BLaER1 (cell line): ENCODE results near the gene SPOCK1.

Source experiments
- H3K27ac ChIP-seq: shearing (Covaris generic); formaldehyde crosslinking; 2 replicates; pipeline ENCODE4 v1.8.1; 2022
- H3K27me3 ChIP-seq: shearing (Covaris generic); formaldehyde crosslinking; 2 replicates; pipeline ENCODE4 v1.8.1; 2022
- H3K36me3 ChIP-seq: shearing (Covaris generic); formaldehyde crosslinking; 2 replicates; pipeline ENCODE4 v1.8.1; 2022
- H3K4me1 ChIP-seq: shearing (Covaris generic); formaldehyde crosslinking; 2 replicates; pipeline ENCODE4 v1.8.1; 2022
- H3K4me2 ChIP-seq: shearing (Covaris generic); formaldehyde crosslinking; 2 replicates; pipeline ENCODE4 v1.8.1; 2022
- H3K4me3 ChIP-seq: shearing (Covaris generic); formaldehyde crosslinking; 2 replicates; pipeline ENCODE4 v1.8.1; 2022
- H3K9ac ChIP-seq: shearing (Covaris generic); formaldehyde crosslinking; 2 replicates; pipeline ENCODE4 v1.8.1; 2022
- H3K9me3 ChIP-seq: shearing (Covaris generic); formaldehyde crosslinking; 2 replicates; pipeline ENCODE4 v1.8.1; 2022
- H4K20me1 ChIP-seq: shearing (Covaris generic); formaldehyde crosslinking; 2 replicates; pipeline ENCODE4 v1.8.1; 2022
- Cebpa-rat ChIP-seq: shearing (Covaris generic); IDR thresholded peaks from 2 replicates; pipeline ENCODE4 v1.8.1; 2022

The SPOCK1 gene

DNA sequence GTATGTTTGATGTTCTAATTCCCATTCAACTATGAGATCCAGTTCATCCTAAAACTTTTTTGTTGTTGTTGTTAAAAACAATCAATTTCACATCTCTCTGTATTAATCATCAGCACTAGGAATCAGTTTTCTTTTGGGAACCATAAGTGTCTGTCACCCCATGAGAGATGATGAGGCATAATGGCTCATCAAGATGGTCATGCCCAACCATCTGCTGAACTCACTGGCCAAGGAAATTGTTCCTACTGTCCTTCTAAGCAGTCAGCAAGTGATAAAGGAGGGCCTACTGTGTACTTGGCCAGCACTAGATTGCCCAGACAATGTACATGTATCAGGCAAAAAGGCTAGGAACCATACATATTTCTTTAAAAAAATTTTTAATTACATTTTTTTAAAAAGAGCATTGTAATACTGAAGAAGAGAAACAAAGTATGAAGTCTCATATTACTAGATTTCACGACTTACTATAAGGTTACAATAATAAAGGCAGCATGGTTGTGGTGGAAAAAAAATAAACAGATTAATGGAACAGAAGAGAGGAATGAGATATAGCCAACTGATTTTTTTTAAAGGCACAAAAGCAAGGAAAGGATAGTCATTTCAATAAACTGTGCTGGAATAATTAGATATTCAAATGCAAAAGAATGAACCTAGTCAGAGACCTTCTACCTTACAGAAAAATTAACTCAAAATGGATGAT is 458.3 kb downstream of the SPOCK1 start:
- TF ChIP-seq Cebpa-rat = no peak
- Histone ChIP-seq H3K27me3 (no peaks in the 10 kb centered on the region), H3K36me3 (no peaks in the 10 kb centered on the region), H3K4me2 (no peak overlapping the region), H3K4me1 (no peaks in the 10 kb centered on the region), H3K9ac (no peak overlapping the region), H3K4me3 (no peak overlapping the region), H3K9me3 (peaks cover 10% of the 10 kb centered on the region; the same call in 1 of the 2 replicates), H3K27ac (no peak overlapping the region), H4K20me1 (no peaks in the 10 kb centered on the region)

DNA sequence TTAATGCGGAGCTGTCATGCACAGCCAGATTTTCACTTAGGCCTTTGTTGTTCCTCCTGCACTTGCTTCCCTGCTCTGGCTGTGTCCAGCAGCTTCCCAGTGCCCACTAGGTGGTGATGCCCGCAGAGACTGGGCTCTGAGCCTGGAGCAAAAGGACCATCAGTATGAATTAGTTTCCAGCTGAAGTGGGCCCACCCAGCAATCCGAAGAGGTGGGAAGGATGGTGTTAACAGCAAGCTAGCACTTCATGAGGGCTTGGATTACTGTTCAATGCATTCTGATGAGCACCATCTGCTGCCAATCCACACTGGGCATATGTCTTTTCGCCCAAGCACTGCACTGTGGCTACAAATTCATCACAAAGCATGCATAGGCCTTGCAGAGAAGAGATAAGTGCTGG is 459.1 kb downstream of the SPOCK1 start:
- H3K9ac ChIP-seq = no peak overlapping the region
- H4K20me1 ChIP-seq = no peaks in the 10 kb centered on the region
- no peaks in the 10 kb centered on the region for H3K4me1 ChIP-seq
- H3K4me3 ChIP-seq = no peak overlapping the region
- H3K36me3 ChIP-seq = no peaks in the 10 kb centered on the region
- H3K27ac ChIP-seq = no peak overlapping the region
- no peak overlapping the region for H3K4me2 ChIP-seq
- no peak for TF ChIP-seq Cebpa-rat
- peaks cover 10% of the 10 kb centered on the region; the same call in 1 of the 2 replicates for H3K9me3 ChIP-seq
- H3K27me3 ChIP-seq = no peaks in the 10 kb centered on the region

DNA sequence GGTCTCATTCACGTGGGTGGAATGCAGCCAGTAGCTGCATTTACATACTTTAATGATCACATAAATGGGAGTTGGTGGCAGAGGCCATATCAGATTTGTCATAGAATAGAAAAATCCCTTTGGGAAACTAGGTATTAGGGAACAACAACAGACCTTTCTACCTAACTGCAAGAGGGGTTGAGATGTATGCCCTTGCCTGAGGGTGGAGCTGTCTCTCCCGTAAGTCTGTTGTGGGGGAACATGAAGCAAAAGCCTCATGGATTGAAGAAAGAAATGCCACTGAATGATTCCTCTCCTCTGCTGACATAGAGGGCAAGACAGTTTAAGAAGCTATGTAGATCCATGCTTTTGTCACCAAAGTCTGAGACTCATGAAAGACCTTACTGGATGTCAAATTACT is 461.3 kb downstream of the SPOCK1 start:
- Histone ChIP-seq H4K20me1 (no peaks in the 10 kb centered on the region), H3K4me2 (no peak overlapping the region), H3K27me3 (no peaks in the 10 kb centered on the region), H3K27ac (no peak overlapping the region), H3K36me3 (no peaks in the 10 kb centered on the region), H3K4me1 (no peaks in the 10 kb centered on the region), H3K4me3 (no peak overlapping the region), H3K9me3 (peaks cover 9% of the 10 kb centered on the region; the same call in 1 of the 2 replicates), H3K9ac (no peak overlapping the region)
- no peak for TF ChIP-seq Cebpa-rat

DNA sequence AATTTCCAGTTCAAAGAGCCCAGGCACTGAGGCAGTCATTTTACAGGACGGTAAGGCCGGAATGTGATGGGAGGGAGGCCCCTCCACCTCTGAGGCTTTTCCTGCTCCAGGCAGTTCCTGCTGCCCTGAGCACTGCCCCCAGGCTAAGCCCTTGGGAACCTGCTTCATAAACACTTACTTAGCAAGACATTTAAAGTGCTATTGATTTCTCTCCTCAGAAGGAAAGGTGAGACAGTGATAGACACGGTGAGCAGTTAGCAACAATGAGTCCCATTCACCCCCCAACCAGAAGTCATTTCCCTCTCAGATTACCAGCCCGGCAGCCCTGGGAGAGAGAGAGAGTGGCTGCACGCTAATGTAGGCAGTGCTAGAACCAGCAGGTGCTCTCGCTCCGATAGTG is 462.5 kb downstream of the SPOCK1 start:
- H3K27ac ChIP-seq = no peak overlapping the region

DNA sequence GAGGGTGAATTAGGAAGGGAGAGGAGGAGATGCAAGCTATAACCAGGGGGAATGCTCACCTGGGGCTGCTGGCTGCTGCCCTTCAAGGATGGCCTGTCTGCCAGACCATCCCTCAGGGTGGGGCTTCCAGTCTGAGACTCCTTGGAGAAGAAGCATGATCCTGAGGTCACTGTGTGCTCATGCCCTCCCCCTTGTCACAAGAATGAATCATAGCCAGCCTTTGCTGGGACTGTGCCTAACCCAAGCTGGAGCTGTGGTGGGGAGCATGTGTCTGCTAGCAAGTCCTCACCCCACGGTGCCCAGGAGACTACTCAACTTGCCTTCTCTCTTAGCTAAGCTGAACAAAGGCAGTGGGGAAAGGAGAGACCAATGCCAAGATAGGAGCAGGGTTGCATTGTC is 463.6 kb downstream of the SPOCK1 start:
- H3K4me3 ChIP-seq = no peak overlapping the region
- TF ChIP-seq Cebpa-rat = no peak
- H3K4me2 ChIP-seq = no peak overlapping the region
- H4K20me1 ChIP-seq = no peaks in the 10 kb centered on the region
- no peak overlapping the region for H3K9ac ChIP-seq
- H3K36me3 ChIP-seq = no peaks in the 10 kb centered on the region
- no peak overlapping the region for H3K27ac ChIP-seq
- no peaks in the 10 kb centered on the region for H3K9me3 ChIP-seq
- H3K27me3 ChIP-seq = no peaks in the 10 kb centered on the region
- H3K4me1 ChIP-seq = no peaks in the 10 kb centered on the region

More for the DNA sequence above, 462.5 kb downstream of the SPOCK1 start:
- Histone ChIP-seq H3K4me1 (no peaks in the 10 kb centered on the region), H3K4me3 (no peak overlapping the region), H3K27me3 (no peaks in the 10 kb centered on the region), H4K20me1 (no peaks in the 10 kb centered on the region), H3K9me3 (no peaks in the 10 kb centered on the region), H3K36me3 (no peaks in the 10 kb centered on the region), H3K4me2 (no peak overlapping the region), H3K9ac (no peak overlapping the region)
- TF ChIP-seq Cebpa-rat = no peak

DNA sequence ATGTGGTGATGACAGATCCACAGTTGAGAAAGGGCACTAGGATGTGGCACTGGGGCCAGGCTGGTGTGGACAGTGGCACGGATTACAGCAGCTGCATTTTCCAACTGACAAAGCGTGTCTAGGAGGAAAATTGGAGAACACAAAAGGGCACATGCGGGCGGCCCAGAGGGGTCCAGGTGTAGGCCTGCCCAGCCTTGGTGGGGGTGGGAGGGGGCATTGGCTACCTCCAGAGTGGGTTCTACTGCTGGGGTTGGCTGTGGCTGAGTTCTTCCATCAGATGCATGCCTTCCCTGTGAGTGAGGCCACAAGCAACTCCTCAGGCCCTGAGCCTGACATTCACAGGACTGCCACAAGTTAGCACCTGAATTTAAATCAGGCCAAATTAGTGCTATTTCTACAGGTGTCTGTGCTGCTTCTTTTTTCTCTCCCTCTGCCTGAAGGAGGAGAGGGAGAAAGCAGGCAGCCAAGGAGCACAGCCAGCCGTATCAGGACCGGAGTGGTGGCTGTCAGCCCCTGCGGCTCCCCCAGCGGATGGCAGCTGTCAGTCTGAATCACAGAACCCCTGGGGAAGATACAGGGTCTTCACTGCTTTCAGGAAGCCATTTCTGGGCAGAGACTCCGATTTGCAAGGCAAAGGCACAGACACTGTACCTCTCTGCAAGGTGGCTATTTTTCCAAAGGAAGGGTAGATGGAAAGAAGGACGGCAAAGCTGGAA is 464.2 kb downstream of the SPOCK1 start:
- no peaks in the 10 kb centered on the region for H3K9me3 ChIP-seq
- no peaks in the 10 kb centered on the region for H3K27me3 ChIP-seq
- no peak overlapping the region for H3K4me2 ChIP-seq
- no peaks in the 10 kb centered on the region for H4K20me1 ChIP-seq
- TF ChIP-seq Cebpa-rat = no peak
- no peak overlapping the region for H3K27ac ChIP-seq
- no peaks in the 10 kb centered on the region for H3K36me3 ChIP-seq
- no peak overlapping the region for H3K4me3 ChIP-seq
- H3K9ac ChIP-seq = no peak overlapping the region
- H3K4me1 ChIP-seq = no peaks in the 10 kb centered on the region

DNA sequence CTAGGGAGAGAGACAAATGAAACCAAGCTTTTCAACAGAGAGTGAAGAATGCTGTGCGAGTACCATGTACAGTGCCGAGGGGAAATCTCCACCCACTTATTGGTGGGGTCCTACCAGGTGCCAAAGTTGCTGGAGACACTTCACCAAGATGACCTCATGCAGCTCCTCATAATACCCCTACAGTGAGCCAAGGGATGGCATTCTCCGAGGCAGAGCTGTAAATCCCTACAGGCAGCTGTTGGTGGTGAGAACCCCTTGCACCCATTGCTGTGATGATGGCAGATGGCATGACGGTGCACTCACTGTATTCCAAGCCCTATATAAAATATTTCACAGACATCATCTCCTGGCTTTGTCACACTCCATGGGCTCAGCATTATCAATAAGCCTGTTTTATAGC is 464.9 kb downstream of the SPOCK1 start:
- Histone ChIP-seq H3K4me1 (no peaks in the 10 kb centered on the region), H3K4me2 (no peak overlapping the region), H3K4me3 (no peak overlapping the region), H3K9ac (no peak overlapping the region), H3K27me3 (no peaks in the 10 kb centered on the region), H4K20me1 (no peaks in the 10 kb centered on the region), H3K36me3 (no peaks in the 10 kb centered on the region), H3K27ac (no peak overlapping the region), H3K9me3 (no peaks in the 10 kb centered on the region)
- TF ChIP-seq Cebpa-rat = no peak

DNA sequence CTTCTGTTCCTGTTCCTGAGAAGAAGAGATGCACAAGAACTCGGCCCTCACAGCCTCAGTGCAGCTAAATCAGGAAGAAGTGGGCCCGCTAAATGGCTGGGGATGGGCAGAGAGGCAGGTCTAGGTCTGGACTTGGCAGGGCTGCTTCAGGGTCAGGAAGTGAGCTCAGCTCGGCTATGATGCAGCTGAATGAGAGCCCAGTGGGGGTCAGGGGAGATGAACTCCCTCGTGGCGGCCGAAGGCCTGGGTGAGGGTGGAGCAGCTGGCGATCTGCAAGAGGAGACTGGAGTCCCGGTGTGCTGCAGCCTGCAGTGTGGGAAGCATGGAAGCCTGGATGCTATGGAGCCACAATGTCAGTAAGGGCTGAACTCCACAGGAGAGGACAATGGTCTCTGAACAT is 466.2 kb downstream of the SPOCK1 start:
- Histone ChIP-seq H3K4me2 (no peak overlapping the region), H3K9ac (no peak overlapping the region), H4K20me1 (no peaks in the 10 kb centered on the region), H3K27ac (no peak overlapping the region), H3K27me3 (no peaks in the 10 kb centered on the region), H3K9me3 (no peaks in the 10 kb centered on the region), H3K4me1 (no peaks in the 10 kb centered on the region), H3K4me3 (no peak overlapping the region), H3K36me3 (no peaks in the 10 kb centered on the region)
- no peak for TF ChIP-seq Cebpa-rat

DNA sequence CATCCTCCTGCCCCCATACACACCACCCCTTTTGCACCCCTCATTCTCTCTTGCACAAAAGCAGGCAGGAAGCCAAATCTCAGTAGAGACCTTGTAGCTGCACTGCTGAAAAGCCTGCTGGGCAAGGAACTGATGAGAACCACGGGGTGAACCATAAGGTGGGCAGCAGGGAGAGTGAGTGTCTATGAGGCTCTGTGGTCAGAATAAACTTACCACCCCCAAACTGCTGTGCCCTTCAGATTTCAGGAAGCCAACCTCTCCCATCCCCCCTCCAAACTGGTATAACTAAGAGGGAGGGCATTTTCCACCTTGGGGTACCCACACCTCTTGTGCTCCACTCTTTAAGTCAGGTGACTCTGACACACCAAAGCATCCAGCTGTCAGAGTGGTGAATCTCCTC is 471.4 kb downstream of the SPOCK1 start:
- H3K27ac ChIP-seq = no peak overlapping the region
- H3K9me3 ChIP-seq = no peaks in the 10 kb centered on the region
- H3K9ac ChIP-seq = no peak overlapping the region
- no peaks in the 10 kb centered on the region for H3K27me3 ChIP-seq
- H4K20me1 ChIP-seq = no peaks in the 10 kb centered on the region
- H3K4me3 ChIP-seq = no peak overlapping the region
- no peak overlapping the region for H3K4me2 ChIP-seq
- H3K4me1 ChIP-seq = no peaks in the 10 kb centered on the region
- no peaks in the 10 kb centered on the region for H3K36me3 ChIP-seq
- no peak for TF ChIP-seq Cebpa-rat

DNA sequence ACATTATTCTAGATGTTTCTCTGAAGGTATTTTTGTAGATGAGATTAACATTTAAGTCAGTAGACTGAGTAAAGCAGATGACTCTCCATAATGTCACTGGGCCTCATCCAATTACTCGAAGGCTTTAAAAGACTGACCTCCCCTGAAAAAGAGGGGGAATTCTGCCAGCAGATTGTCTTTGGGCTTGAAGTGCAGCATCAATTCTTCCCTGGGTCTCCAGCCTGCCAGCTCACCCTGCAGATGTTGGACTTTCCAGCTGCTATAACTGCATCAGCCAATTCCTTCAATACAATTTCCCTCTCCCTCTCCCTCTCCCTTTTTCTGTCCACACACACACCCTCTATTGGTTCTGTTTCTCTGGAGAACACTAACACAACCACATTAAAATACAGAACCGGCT is 472.8 kb downstream of the SPOCK1 start:
- Histone ChIP-seq H3K4me3 (no peak overlapping the region), H3K27ac (no peak overlapping the region), H4K20me1 (no peaks in the 10 kb centered on the region), H3K9me3 (no peaks in the 10 kb centered on the region), H3K4me1 (no peaks in the 10 kb centered on the region), H3K9ac (no peak overlapping the region), H3K4me2 (no peak overlapping the region), H3K27me3 (no peaks in the 10 kb centered on the region), H3K36me3 (no peaks in the 10 kb centered on the region)
- no peak for TF ChIP-seq Cebpa-rat
